ENCODE results near the gene TCEA2.

TCEA2 gene

DNA sequence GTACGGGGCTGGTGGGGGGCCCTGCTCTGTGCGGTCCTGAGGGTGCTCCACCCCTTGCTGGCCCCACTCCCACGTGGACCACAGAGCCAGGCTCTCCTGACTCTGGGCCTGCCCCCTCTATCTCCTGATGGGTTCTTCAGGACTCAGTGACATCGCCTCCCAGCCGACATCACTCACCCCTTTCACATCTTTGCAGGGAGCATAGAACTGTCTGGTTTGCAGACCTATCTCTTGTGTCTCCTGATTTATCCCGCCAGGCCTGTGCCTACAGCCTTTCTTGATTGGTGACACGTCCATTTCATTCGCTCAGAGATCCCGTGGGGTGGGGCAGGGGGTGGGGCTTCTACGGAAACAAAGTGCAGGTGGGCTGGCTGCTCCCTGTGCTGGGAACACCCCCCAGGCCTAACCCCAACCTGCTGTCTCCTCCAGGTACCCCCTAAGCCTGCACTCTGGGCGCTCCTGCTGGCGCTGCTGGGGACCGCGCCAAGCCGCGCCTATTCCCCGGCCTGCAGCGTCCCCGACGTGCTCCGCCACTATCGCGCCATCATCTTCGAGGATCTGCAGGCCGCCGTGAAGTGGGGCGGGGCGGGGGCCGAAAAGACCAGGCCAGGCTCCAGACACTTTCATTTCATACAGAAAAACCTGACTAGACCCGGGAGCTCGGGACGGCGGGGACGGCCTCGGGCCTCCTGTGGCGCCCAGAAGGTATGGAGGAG lies 25.3 kb upstream of the TCEA2 start:
- no peak for DNase-seq (ENCODE audit: insufficient read length, low spot score)
- TF ChIP-seq, protein P1, sequence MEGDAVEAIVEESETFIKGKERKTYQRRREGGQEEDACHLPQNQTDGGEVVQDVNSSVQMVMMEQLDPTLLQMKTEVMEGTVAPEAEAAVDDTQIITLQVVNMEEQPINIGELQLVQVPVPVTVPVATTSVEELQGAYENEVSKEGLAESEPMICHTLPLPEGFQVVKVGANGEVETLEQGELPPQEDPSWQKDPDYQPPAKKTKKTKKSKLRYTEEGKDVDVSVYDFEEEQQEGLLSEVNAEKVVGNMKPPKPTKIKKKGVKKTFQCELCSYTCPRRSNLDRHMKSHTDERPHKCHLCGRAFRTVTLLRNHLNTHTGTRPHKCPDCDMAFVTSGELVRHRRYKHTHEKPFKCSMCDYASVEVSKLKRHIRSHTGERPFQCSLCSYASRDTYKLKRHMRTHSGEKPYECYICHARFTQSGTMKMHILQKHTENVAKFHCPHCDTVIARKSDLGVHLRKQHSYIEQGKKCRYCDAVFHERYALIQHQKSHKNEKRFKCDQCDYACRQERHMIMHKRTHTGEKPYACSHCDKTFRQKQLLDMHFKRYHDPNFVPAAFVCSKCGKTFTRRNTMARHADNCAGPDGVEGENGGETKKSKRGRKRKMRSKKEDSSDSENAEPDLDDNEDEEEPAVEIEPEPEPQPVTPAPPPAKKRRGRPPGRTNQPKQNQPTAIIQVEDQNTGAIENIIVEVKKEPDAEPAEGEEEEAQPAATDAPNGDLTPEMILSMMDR (IDR thresholded peaks at IDR 0.05; ENCODE audit: insufficient read depth, missing control alignments): no peak
- no peak for FAIRE-seq

- TF ChIP-seq, protein P1 (IDR thresholded peaks at IDR 0.05; ENCODE audit: insufficient read depth, missing control alignments): no peak
- no peak for FAIRE-seq
Measured at GRCh38 chr20:64038224-64038564, 24.8 kb upstream of the TCEA2 start.

DNA sequence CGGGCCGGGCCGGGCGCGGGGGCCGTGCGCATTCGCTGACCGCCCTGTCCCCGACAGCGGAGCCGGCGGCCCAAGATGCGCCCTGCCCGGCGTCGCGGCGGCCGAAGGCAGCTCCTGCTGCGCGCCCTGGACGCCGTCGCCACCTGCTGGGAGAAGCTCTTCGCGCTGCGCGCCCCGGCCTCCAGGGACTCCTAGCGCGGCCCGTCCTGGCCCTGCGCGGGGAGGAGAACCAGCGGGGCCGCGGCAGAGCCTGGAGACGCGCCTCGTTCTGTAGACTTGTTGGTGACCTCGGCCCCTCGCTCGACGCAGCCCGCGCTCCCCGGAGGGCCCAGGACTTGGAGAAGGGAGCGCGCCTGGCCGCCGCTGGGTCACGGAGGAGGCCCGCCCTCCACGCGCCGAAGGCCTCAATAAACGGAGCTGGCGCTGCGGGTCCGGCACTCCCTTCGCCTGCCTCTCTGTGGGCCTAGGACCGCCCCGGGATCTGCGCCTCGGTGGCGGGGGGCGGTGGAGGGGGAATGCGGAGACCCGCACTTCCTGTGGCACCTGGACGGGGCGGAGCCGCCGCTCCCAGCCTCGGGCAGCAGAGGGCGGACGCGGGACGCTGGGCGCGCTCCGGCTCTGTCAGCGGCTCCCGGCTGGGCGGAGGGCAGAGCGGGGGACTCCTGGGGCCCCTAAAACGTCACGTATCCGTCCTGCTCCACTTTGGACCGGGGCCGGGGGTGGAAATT lies 24.3 kb upstream of the TCEA2 start:
- FAIRE-seq: no peak
- DNase-seq (ENCODE audit: insufficient read length, low spot score): peak; percentile 92
- TF ChIP-seq, protein P1 (IDR thresholded peaks at IDR 0.05; ENCODE audit: insufficient read depth, missing control alignments): peak; percentile 51

More at GRCh38 chr20:64038224-64038564, 24.8 kb upstream of the TCEA2 start:
- DNase-seq (ENCODE audit: insufficient read length, low spot score): no peak

- FAIRE-seq: no peak
- TF ChIP-seq, protein P1 (IDR thresholded peaks at IDR 0.05; ENCODE audit: insufficient read depth, missing control alignments): no peak
- DNase-seq (ENCODE audit: insufficient read length, low spot score): no peak
Measured at GRCh38 chr20:64039293-64040160, 23.5 kb upstream of the TCEA2 start.

- no peak for FAIRE-seq
- TF ChIP-seq, protein P1 (IDR thresholded peaks at IDR 0.05; ENCODE audit: insufficient read depth, missing control alignments): no peak
- DNase-seq (ENCODE audit: insufficient read length, low spot score): no peak
Measured at GRCh38 chr20:64040231-64041039, 22.6 kb upstream of the TCEA2 start.

DNA sequence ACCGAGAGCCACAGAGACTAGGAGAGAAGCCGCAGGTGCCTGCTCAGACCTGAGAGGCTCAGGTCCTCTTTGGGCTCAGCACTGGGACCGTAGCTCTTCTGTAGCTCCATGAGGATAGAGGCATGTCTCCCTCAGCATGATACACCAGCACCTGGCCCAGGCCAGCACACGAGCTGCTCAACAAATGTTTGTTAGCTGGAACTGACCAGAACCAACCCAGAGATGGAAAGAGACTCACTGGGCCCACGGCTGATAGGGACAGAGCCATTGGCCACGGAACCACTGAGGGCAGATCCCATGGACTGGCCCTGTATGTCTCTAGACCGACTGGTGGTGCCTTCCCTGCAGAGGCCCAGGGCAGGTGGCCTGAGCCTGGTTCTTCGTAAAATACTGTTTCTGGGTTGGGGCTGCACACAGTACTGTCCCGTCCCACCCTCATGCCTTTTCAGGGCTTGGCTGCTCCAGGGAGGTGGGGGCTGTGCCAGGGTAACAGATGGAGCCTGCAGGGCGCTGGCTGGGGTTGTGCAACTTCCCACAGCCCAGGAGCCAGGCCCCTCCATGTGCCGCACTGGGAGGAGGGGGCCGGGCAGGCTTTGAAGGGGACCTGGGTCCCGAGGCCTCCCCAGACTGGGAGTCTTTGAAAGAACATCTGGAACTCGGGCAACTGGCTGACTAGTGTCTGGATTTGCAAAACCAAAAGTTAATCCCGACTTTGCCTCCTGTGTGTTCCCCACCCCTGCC lies 21.8 kb upstream of the TCEA2 start:
- FAIRE-seq: no peak
- DNase-seq (ENCODE audit: insufficient read length, low spot score): no peak
- TF ChIP-seq, protein P1 (IDR thresholded peaks at IDR 0.05; ENCODE audit: insufficient read depth, missing control alignments): no peak

Data from D721Med (cell line).